B cell (primary cell): Measurements from ENCODE around the gene BLVRB. TPM values are rescaled to one million over a fixed set of nuclear protein-coding genes. Genes with fewer than 3 reads are reported as not detected.

ENCODE experiments used
- ATAC-seq: fragments of 200-7000 bp; cut with Tn5 transposase; one replicate; pipeline ENCODE4 v1.10.0; 2021; ENCODE audit warnings: low read depth, mild to moderate bottlenecking, moderate number of reproducible peaks, moderate library complexity
- CTCF ChIA-PET: fragments of 350-600 bp; sonication (Branson Sonifier 250); formaldehyde crosslinking; loops from one replicate; lab custom pipeline; 2021; ENCODE audit warnings: antibody characterized with exemption, inconsistent platforms; lab: Charles Lee
- POLR2A ChIA-PET: fragments of 350-600 bp; sonication (Branson Sonifier 250); formaldehyde crosslinking; loops from one replicate; lab custom pipeline; 2021; ENCODE audit warnings: antibody characterized with exemption; lab: Charles Lee
- DNase-seq: peaks from one replicate; pipeline ENCODE4 v3.0.0; 2013
- H2AFZ ChIP-seq: 2 replicates; pipeline ENCODE4 v1.6.1; 2012; ENCODE audit warnings: mild to moderate bottlenecking, low read depth, low read length; ENCODE audit not compliant: insufficient read depth, poor library complexity, severe bottlenecking
- H3K27ac ChIP-seq, 2 donors: 1 replicate in 1 of 2; 2 replicates in 1 of 2; pipeline ENCODE4 v1.5.1; 2012 to 2013; ENCODE audit warnings: low read length in 2 of 2, mild to moderate bottlenecking in 2 of 2, moderate library complexity in 1 of 2
- H3K27me3 ChIP-seq, 4 experiments: fragments of 200-600 bp in 1 of 4; sonication (generic) in 1 of 4; replicated peaks in 1 of 4; 1 replicate in 2 of 4; 2 replicates in 2 of 4; pipeline versions ENCODE4 v1.6.1 to v1.7.0; 2013 to 2016; ENCODE audit warnings: low read length in 3 of 4, mild to moderate bottlenecking in 2 of 4, mixed read lengths in 1 of 4, moderate library complexity in 1 of 4; ENCODE audit not compliant: insufficient read depth in 4 of 4, control insufficient read depth in 3 of 4; ENCODE audit errors: control extremely low read depth in 1 of 4
- H3K36me3 ChIP-seq, 2 experiments: replicated peaks in 1 of 2; 1 replicate in 1 of 2; 2 replicates in 1 of 2; pipeline versions ENCODE4 v1.6.1 to v1.7.1; 2013; ENCODE audit warnings: low read length in 1 of 2; ENCODE audit not compliant: insufficient read depth in 2 of 2, control insufficient read depth in 1 of 2; ENCODE audit errors: control extremely low read depth in 1 of 2, extremely low read depth in 1 of 2
- H3K4me1 ChIP-seq, 2 donors: fragments of 200-600 bp in 1 of 2; sonication (generic) in 1 of 2; 1 replicate in 1 of 2; 2 replicates in 1 of 2; pipeline versions ENCODE4 v1.5.1 to v1.6.1; 2013 to 2017; ENCODE audit warnings: low read length in 2 of 2; ENCODE audit not compliant: control insufficient read depth in 2 of 2, insufficient read depth in 2 of 2
- H3K4me2 ChIP-seq: replicated peaks from 2 replicates; pipeline ENCODE3; 2012; ENCODE audit warnings: mild to moderate bottlenecking, low read depth, low read length; ENCODE audit not compliant: poor library complexity, severe bottlenecking
- H3K4me3 ChIP-seq, 5 experiments: fragments of 200-600 bp in 1 of 5; sonication (generic) in 1 of 5; 1 replicate in 3 of 5; 2 replicates in 2 of 5; pipeline versions ENCODE4 v1.5.1 to v1.7.0; 2011 to 2016; ENCODE audit warnings: low read length in 4 of 5, mild to moderate bottlenecking in 4 of 5, low read depth in 2 of 5, control low read depth in 1 of 5, moderate library complexity in 1 of 5; ENCODE audit not compliant: insufficient read depth in 1 of 5; ENCODE audit errors: control extremely low read depth in 1 of 5, extremely low read depth in 1 of 5
- H3K79me2 ChIP-seq: fragments of 200-600 bp; sonication (generic); one replicate; pipeline ENCODE4 v1.6.0; 2016; ENCODE audit warnings: low read length; ENCODE audit not compliant: control insufficient read depth, insufficient read depth
- H3K9ac ChIP-seq: fragments of 200-600 bp; sonication (generic); 2 replicates; pipeline ENCODE4 v1.6.1; 2017; ENCODE audit warnings: mild to moderate bottlenecking, low read length, moderate library complexity
- H3K9me3 ChIP-seq, 3 donors: one replicate each; pipeline versions ENCODE4 v1.6.1 to v1.7.1; 2013; ENCODE audit warnings: low read length in 2 of 3; ENCODE audit not compliant: control insufficient read depth in 2 of 3, insufficient read depth in 1 of 3; ENCODE audit errors: control extremely low read depth in 1 of 3
- H4K20me1 ChIP-seq: 2 replicates; pipeline ENCODE4 v1.6.0; 2012; ENCODE audit warnings: mild to moderate bottlenecking, low read length; ENCODE audit not compliant: insufficient read depth, control insufficient read depth, poor library complexity, severe bottlenecking
- H3K27ac Mint-ChIP-seq: one replicate; pipeline ENCODE4 v1.8.0; 2021; ENCODE audit warnings: mixed read lengths
- H3K27me3 Mint-ChIP-seq: one replicate; pipeline ENCODE4 v1.8.0; 2021; ENCODE audit warnings: mixed read lengths
- H3K4me1 Mint-ChIP-seq: one replicate; pipeline ENCODE4 v1.8.0; 2021; ENCODE audit warnings: mixed read lengths
- H3K4me3 Mint-ChIP-seq: one replicate; pipeline ENCODE4 v1.8.0; 2021; ENCODE audit warnings: mixed read lengths
- H3K9me3 Mint-ChIP-seq: one replicate; pipeline ENCODE4 v1.8.0; 2022; ENCODE audit warnings: mixed read lengths; ENCODE audit not compliant: insufficient read depth
- EZH2 ChIP-seq: IDR thresholded peaks from 2 replicates; pipeline ENCODE4 v1.6.1; 2012; ENCODE audit warnings: borderline replicate concordance, low read depth, mild to moderate bottlenecking, moderate library complexity, low read length; ENCODE audit not compliant: insufficient read depth, poor library complexity, severe bottlenecking
- WGBS: methylation state at CpG from one replicate; pipeline ENCODE4 v1.1.5; 2013; ENCODE audit warnings: missing lambda C conversion rate; ENCODE audit not compliant: insufficient coverage; 5-methylcytosine and 5-hydroxymethylcytosine counted together
- intact Hi-C: fragments of 100-400 bp; cut with micrococcal nuclease; formaldehyde crosslinking; loops from one replicate; pipeline ENCODE4 v1.10.0; 2022
- polyA plus RNA-seq: library from polyadenylated mRNA; depleted of rRNA; stranded (reverse); fragments of >200 nt; gene quantifications from 2 replicates; pipeline ENCODE4 v1.2.3, GENCODE V29; 2012
- total RNA-seq, 2 donors: library from RNA; stranded (reverse); fragments of 120-200 nt in 1 of 2; gene quantifications; 1 replicate in 1 of 2; 2 replicates in 1 of 2; pipeline versions ENCODE4 v1.2.3 to v1.2.4, GENCODE V29; 2013 to 2022
- TF ChIP-seq, protein P1 (sequence below): fragments of 200-600 bp; IDR thresholded peaks from one replicate; pipeline ENCODE4 v1.8.0; 2022; ENCODE audit warnings: antibody characterized with exemption, mild to moderate bottlenecking

Gene BLVRB
- total and polyA plus RNA-seq, 2 donors (not counting 1 experiment from before 2014, with no cell fraction given): 14.2 to 23.2 TPM

DNA sequence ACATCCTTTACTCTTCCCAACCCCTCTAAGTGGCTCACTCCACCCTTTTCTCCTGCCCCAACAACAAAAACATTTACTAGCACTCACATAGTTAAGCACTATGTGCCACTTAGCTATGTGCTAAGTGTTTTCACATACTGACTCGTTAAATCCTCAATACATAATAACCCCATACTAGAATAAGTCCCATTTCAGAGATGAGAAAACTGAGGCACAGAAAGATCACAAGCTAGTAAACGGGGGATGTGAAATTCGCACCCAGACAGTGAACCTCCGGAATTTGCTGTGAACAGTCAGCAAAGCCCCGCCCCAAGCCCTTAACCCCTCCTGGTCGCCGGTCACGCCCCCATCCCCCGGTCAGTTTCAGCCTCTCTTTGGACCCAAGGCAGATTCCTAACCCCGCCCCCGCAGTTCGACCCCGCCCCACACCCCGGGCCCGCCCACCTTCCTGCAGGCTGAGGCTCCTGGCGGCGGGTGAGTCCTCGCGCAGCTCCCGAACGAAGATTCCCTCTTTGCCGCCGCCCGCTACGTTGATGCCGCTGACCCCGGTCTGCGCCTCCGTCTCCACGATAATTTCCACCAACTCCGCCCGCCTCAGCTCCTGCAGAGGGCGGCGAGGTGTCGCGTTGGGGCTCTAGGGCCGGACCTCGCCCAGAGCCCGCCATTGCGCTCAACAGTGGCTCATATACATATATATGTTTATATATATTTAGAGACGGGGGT is 62.1 kb downstream of the BLVRB start:
- ChIA-PET POLR2A (interaction anchor here (0.6 to 1.3 kb wide), 7 partner anchors 18 to 952 kb away, joined by 3 to 14 read pairs (median 4); partner anchors contain the start of gene PLD3), CTCF (interaction anchor here (0.6 to 3.9 kb wide), 10 partner anchors 17 to 346 kb away, joined by 3 to 26 read pairs (median 4); partner anchors contain the start of genes BLVRB and SERTAD1)
- peak overlapping the region; percentile 97 for H3K4me3 Mint-ChIP-seq
- H3K9me3 ChIP-seq: peaks cover 0 to 3% (median 0%) of the 10 kb centered on the region in 3 donors
- 0% methylated on average over 25 of the region's 41 CpGs for WGBS
- no peaks in the 10 kb centered on the region for H3K79me2 ChIP-seq
- H3K4me2 ChIP-seq: peak overlapping the region; percentile 97
- intact Hi-C loops: loop anchor here (1.0 to 10.0 kb wide), 2 partner anchors 118 to 891 kb away; partner anchors contain the start of gene AKT2
- no peaks in the 10 kb centered on the region for H3K9me3 Mint-ChIP-seq
- H3K4me3 ChIP-seq: peak overlapping the region; percentile 27 to 84 (median 74)
- H3K27me3 ChIP-seq: peaks cover 0 to 6% (median 3%) of the 10 kb centered on the region in 4 experiments
- H2AFZ ChIP-seq: peak overlapping the region; percentile 99
- TF ChIP-seq, protein P1, sequence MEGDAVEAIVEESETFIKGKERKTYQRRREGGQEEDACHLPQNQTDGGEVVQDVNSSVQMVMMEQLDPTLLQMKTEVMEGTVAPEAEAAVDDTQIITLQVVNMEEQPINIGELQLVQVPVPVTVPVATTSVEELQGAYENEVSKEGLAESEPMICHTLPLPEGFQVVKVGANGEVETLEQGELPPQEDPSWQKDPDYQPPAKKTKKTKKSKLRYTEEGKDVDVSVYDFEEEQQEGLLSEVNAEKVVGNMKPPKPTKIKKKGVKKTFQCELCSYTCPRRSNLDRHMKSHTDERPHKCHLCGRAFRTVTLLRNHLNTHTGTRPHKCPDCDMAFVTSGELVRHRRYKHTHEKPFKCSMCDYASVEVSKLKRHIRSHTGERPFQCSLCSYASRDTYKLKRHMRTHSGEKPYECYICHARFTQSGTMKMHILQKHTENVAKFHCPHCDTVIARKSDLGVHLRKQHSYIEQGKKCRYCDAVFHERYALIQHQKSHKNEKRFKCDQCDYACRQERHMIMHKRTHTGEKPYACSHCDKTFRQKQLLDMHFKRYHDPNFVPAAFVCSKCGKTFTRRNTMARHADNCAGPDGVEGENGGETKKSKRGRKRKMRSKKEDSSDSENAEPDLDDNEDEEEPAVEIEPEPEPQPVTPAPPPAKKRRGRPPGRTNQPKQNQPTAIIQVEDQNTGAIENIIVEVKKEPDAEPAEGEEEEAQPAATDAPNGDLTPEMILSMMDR: no peak
- no peak for TF ChIP-seq EZH2
- peaks cover 6 to 18% of the 10 kb centered on the region in 2 donors for H3K4me1 ChIP-seq
- peak; percentile 86 for DNase-seq
- H3K36me3 ChIP-seq: no peaks in the 10 kb centered on the region
- H3K27ac Mint-ChIP-seq: peak overlapping the region; percentile 93
- ATAC-seq: peak; percentile 81
- H4K20me1 ChIP-seq: no peaks in the 10 kb centered on the region
- peak overlapping the region; percentile 76 for H3K9ac ChIP-seq
- peak overlapping the region; percentile 30 to 49 for H3K27ac ChIP-seq
- H3K4me1 Mint-ChIP-seq: peaks cover 29% of the 10 kb centered on the region
- peaks cover 8% of the 10 kb centered on the region for H3K27me3 Mint-ChIP-seq

DNA sequence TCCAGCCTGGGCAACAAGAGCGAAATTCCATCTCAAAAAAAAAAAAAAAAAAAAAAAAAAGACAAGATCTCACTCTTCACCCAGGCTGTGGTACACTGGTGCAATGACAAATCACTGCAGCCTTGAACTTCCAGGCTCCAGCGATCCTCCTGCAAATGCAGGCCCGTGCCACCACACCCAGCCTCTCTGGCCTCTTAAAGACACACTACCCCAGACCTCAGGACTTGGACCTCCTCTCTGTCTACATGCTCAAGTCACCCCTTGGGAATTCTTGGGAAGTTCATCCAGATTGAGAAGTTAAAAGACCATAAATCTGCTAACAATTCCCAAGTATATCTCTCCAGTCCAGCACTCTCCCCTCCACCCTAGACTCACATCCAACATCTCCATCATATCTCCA is 65.0 kb downstream of the BLVRB start:
- no peaks in the 10 kb centered on the region for H3K79me2 ChIP-seq
- no peak overlapping the region for H3K4me3 ChIP-seq
- no peaks in the 10 kb centered on the region for H3K9me3 Mint-ChIP-seq
- no peaks in the 10 kb centered on the region for H4K20me1 ChIP-seq
- ATAC-seq (no peak), DNase-seq (no peak)
- H3K4me1 Mint-ChIP-seq: peaks cover 17% of the 10 kb centered on the region
- H3K27me3 Mint-ChIP-seq: peaks cover 8% of the 10 kb centered on the region
- H3K27ac Mint-ChIP-seq: no peak overlapping the region
- H3K36me3 ChIP-seq: no peaks in the 10 kb centered on the region
- no peak overlapping the region for H2AFZ ChIP-seq
- ChIA-PET POLR2A (no interaction called here), CTCF (no interaction called here)
- H3K27me3 ChIP-seq: peaks cover 0 to 10% (median 3%) of the 10 kb centered on the region in 4 experiments
- no peak overlapping the region for H3K4me2 ChIP-seq
- no peak overlapping the region for H3K27ac ChIP-seq
- peaks cover 0 to 3% (median 0%) of the 10 kb centered on the region in 3 donors for H3K9me3 ChIP-seq
- peaks cover 4 to 12% of the 10 kb centered on the region in 2 donors for H3K4me1 ChIP-seq
- intact Hi-C loops: loop anchor here (10.0 kb wide), 1 partner anchor 894 kb away; no protein-coding TSS in a partner anchor
- no peak for TF ChIP-seq EZH2
- TF ChIP-seq, protein P1: no peak
- WGBS: 90% methylated on average over 2 of the region's 3 CpGs
- H3K4me3 Mint-ChIP-seq: no peak overlapping the region
- no peak overlapping the region for H3K9ac ChIP-seq
